Colonic mucosa (tissue), 4 donors: Measurements from ENCODE around the gene FMO4. TPM values are rescaled to one million over a fixed set of nuclear protein-coding genes. Genes with fewer than 3 reads are reported as not detected.
"Not testable (repeated sequence)": the region's sequence is repeated elsewhere in the genome, so short reads cannot be mapped to it uniquely, and the experiment has no call there.

ENCODE experiments used
- DNase-seq: peaks from one replicate; pipeline ENCODE4 v3.0.0-alpha.2; 2020
- H3K27ac ChIP-seq: fragments of 200-600 bp; one replicate; pipeline ENCODE4 v1.8.0; 2021
- H3K27me3 ChIP-seq: fragments of 200-600 bp; one replicate; pipeline ENCODE4 v1.8.0; 2021
- H3K36me3 ChIP-seq: fragments of 200-600 bp; one replicate; pipeline ENCODE4 v1.8.0; 2021
- H3K4me1 ChIP-seq: fragments of 200-600 bp; one replicate; pipeline ENCODE4 v1.8.0; 2021; ENCODE audit warnings: mild to moderate bottlenecking
- H3K4me3 ChIP-seq: fragments of 200-600 bp; one replicate; pipeline ENCODE4 v1.8.0; 2021
- H3K9ac ChIP-seq, 2 donors: one replicate each; pipeline ENCODE4 v1.7.0; 2013; ENCODE audit warnings: control low read depth in 2 of 2, low read depth in 2 of 2, low read length in 2 of 2
- H3K9me3 ChIP-seq: fragments of 200-600 bp; one replicate; pipeline ENCODE4 v1.8.0; 2021
- CTCF ChIP-seq: fragments of 200-600 bp; IDR thresholded peaks from one replicate; pipeline ENCODE4 v1.8.0; 2022; ENCODE audit warnings: antibody characterized with exemption, mild to moderate bottlenecking
- intact Hi-C: fragments of 100-400 bp; cut with DNase I; formaldehyde crosslinking; loops from one replicate; pipeline ENCODE4 v1.14.1; 2022
- total RNA-seq, 2 donors: library from RNA; stranded (reverse); fragmentation: NEBNext Ultra II Directional in 1 of 2; extraction: Animal tissue kit (Norgen Biotek cat#: 25700) in 1 of 2; gene quantifications; one replicate each; pipeline ENCODE4 v1.2.1, GENCODE V29; 2021
- donor health status: healthy.
- donor health status: DM: no; HTN: no; CAD: no.
- donor health status: DM: no; HTN: no; CAD: no.

The FMO4 gene
- total RNA-seq, 2 donors from 2014 or later: 2.2 to 5.7 TPM

GRCh38 chr1:171329251-171329650 is 15.3 kb downstream of the FMO4 start:
- no peak overlapping the region for H3K4me3 ChIP-seq
- no peaks in the 10 kb centered on the region for H3K36me3 ChIP-seq
- H3K9me3 ChIP-seq: no peaks in the 10 kb centered on the region
- no peak for TF ChIP-seq CTCF
- no peak overlapping the region for H3K9ac ChIP-seq
- no peaks in the 10 kb centered on the region for H3K27me3 ChIP-seq
- H3K27ac ChIP-seq: no peak overlapping the region
- intact Hi-C loops: no loop called here
- H3K4me1 ChIP-seq: no peaks in the 10 kb centered on the region
- DNase-seq: no peak

- no peak overlapping the region for H3K27ac ChIP-seq
- H3K4me3 ChIP-seq: no peak overlapping the region
- DNase-seq: no peak
- H3K9ac ChIP-seq: no peak overlapping the region
- intact Hi-C loops: no loop called here
- no peaks in the 10 kb centered on the region for H3K36me3 ChIP-seq
- no peaks in the 10 kb centered on the region for H3K9me3 ChIP-seq
- H3K27me3 ChIP-seq: no peaks in the 10 kb centered on the region
- no peak for TF ChIP-seq CTCF
- H3K4me1 ChIP-seq: no peaks in the 10 kb centered on the region
Observed at GRCh38 chr1:171334024-171334640, 20.1 kb downstream of the FMO4 start.

- no peak for DNase-seq
- Histone ChIP-seq H3K9me3 (no peaks in the 10 kb centered on the region), H3K4me1 (no peaks in the 10 kb centered on the region), H3K27ac (no peak overlapping the region), H3K9ac (no peak overlapping the region), H3K4me3 (no peak overlapping the region), H3K27me3 (no peaks in the 10 kb centered on the region), H3K36me3 (no peaks in the 10 kb centered on the region)
- TF ChIP-seq CTCF: no peak
- intact Hi-C loops: no loop called here
Observed at GRCh38 chr1:171335964-171336363, 22.0 kb downstream of the FMO4 start.

- H3K9ac ChIP-seq, H3K27me3 ChIP-seq, intact Hi-C loops: not testable (repeated sequence)
Observed at GRCh38 chr1:171339345-171339744, 25.4 kb downstream of the FMO4 start.

GRCh38 chr1:171343727-171344472 is 29.9 kb downstream of the FMO4 start:
- TF ChIP-seq CTCF: no peak
- H3K4me1 ChIP-seq: no peaks in the 10 kb centered on the region
- no peak for DNase-seq
- intact Hi-C loops: no loop called here
- no peaks in the 10 kb centered on the region for H3K36me3 ChIP-seq
- H3K9ac ChIP-seq: no peak overlapping the region
- no peaks in the 10 kb centered on the region for H3K27me3 ChIP-seq
- no peak overlapping the region for H3K4me3 ChIP-seq
- no peak overlapping the region for H3K27ac ChIP-seq
- no peaks in the 10 kb centered on the region for H3K9me3 ChIP-seq

More at GRCh38 chr1:171339345-171339744, 25.4 kb downstream of the FMO4 start:
- not testable (repeated sequence) for H3K36me3 ChIP-seq, H3K9me3 ChIP-seq, H3K4me1 ChIP-seq, DNase-seq, H3K4me3 ChIP-seq, H3K27ac ChIP-seq

- Histone ChIP-seq H3K9me3 (no peaks in the 10 kb centered on the region), H3K27me3 (no peaks in the 10 kb centered on the region), H3K4me1 (no peaks in the 10 kb centered on the region), H3K36me3 (no peaks in the 10 kb centered on the region), H3K4me3 (no peak overlapping the region), H3K27ac (no peak overlapping the region), H3K9ac (no peak overlapping the region)
- DNase-seq: no peak
- intact Hi-C loops: no loop called here
- no peak for TF ChIP-seq CTCF
Observed at GRCh38 chr1:171344473-171344820, 30.5 kb downstream of the FMO4 start.
